Liver (tissue), 9 donors: ENCODE data around the gene MGAT4A. TPM values are rescaled to one million over a fixed set of nuclear protein-coding genes. Genes with fewer than 3 reads are reported as not detected.

Experiments used
- DNase-seq: peaks from one replicate; pipeline ENCODE4 v3.0.0-alpha.2; 2017; ENCODE audit warnings: low spot score
- H3K27ac ChIP-seq, 2 donors: one replicate each; pipeline ENCODE4 v1.7.0; 2013; ENCODE audit warnings: inconsistent platforms in 2 of 2, low read length in 2 of 2, control low read depth in 1 of 2, low read depth in 1 of 2, mild to moderate bottlenecking in 1 of 2
- H3K27me3 ChIP-seq, 4 donors: one replicate each; pipeline versions ENCODE4 v1.6.1 to v1.7.0; 2013; ENCODE audit warnings: low read length in 3 of 4, inconsistent platforms in 1 of 4, mild to moderate bottlenecking in 1 of 4, moderate library complexity in 1 of 4; ENCODE audit not compliant: control insufficient read depth in 4 of 4, insufficient read depth in 4 of 4
- H3K36me3 ChIP-seq, 4 donors: one replicate each; pipeline versions ENCODE4 v1.6.1 to v1.7.0; 2013; ENCODE audit warnings: low read length in 3 of 4, mild to moderate bottlenecking in 3 of 4, low read depth in 1 of 4, moderate library complexity in 1 of 4; ENCODE audit not compliant: control insufficient read depth in 4 of 4, insufficient read depth in 3 of 4
- H3K4me1 ChIP-seq, 4 donors: one replicate each; pipeline versions ENCODE4 v1.6.1 to v1.7.0; 2013; ENCODE audit warnings: low read length in 3 of 4, mild to moderate bottlenecking in 3 of 4, moderate library complexity in 1 of 4; ENCODE audit not compliant: control insufficient read depth in 4 of 4, insufficient read depth in 4 of 4
- H3K4me3 ChIP-seq, 3 donors: one replicate each; pipeline versions ENCODE4 v1.6.1 to v1.7.0; 2013; ENCODE audit warnings: low read length in 3 of 3, control low read depth in 1 of 3, low read depth in 1 of 3, mild to moderate bottlenecking in 1 of 3
- H3K9ac ChIP-seq, 2 donors: one replicate each; pipeline ENCODE4 v1.7.0; 2013; ENCODE audit warnings: low read length in 2 of 2, mild to moderate bottlenecking in 2 of 2, moderate library complexity in 2 of 2, control low read depth in 1 of 2, low read depth in 1 of 2
- H3K9me3 ChIP-seq, 4 donors: one replicate each; pipeline versions ENCODE4 v1.6.1 to v1.7.0; 2013; ENCODE audit warnings: low read length in 3 of 4; ENCODE audit not compliant: control insufficient read depth in 4 of 4
- ATF3 ChIP-seq: IDR thresholded peaks from 2 replicates; pipeline ENCODE4 v1.6.1; 2016; ENCODE audit warnings: antibody characterized with exemption
- CTCF ChIP-seq: fragments of 150-350 bp; IDR thresholded peaks from 2 replicates; pipeline ENCODE4 v1.5.1; 2017; ENCODE audit warnings: improper control_type of control experiment, low read depth, low read length; ENCODE audit not compliant: missing input control
- EGR1 ChIP-seq, 2 donors: IDR thresholded peaks; 2 replicates each; pipeline ENCODE4 v1.6.1; 2016 to 2018; ENCODE audit warnings: antibody characterized with exemption in 2 of 2, low read depth in 2 of 2
- FOXA1 ChIP-seq: IDR thresholded peaks from 2 replicates; pipeline ENCODE4 v1.6.1; 2016; ENCODE audit warnings: antibody characterized with exemption
- GABPA ChIP-seq, 2 donors: IDR thresholded peaks in 1 of 2; conservative IDR thresholded peaks in 1 of 2; 2 replicates each; pipeline ENCODE4 v1.6.1; 2016; ENCODE audit warnings: antibody characterized with exemption in 2 of 2, mild to moderate bottlenecking in 1 of 2, moderate library complexity in 1 of 2
- HNF4A ChIP-seq, 2 donors: conservative IDR thresholded peaks; 2 replicates each; pipeline ENCODE4 v1.6.1; 2016; ENCODE audit warnings: antibody characterized with exemption in 2 of 2, mild to moderate bottlenecking in 2 of 2
- HNF4G ChIP-seq: IDR thresholded peaks from 2 replicates; pipeline ENCODE4 v1.6.1; 2016; ENCODE audit warnings: antibody characterized with exemption
- JUND ChIP-seq, 2 donors: IDR thresholded peaks; 2 replicates each; pipeline ENCODE4 v1.6.1; 2016; ENCODE audit warnings: antibody characterized with exemption in 2 of 2
- NR2F2 ChIP-seq: IDR thresholded peaks from 2 replicates; pipeline ENCODE4 v1.6.1; 2016; ENCODE audit warnings: antibody characterized with exemption
- RAD21 ChIP-seq, 2 donors: IDR thresholded peaks; 2 replicates each; pipeline ENCODE4 v1.6.1; 2016; ENCODE audit warnings: antibody characterized with exemption in 2 of 2, mild to moderate bottlenecking in 2 of 2
- REST ChIP-seq: IDR thresholded peaks from 2 replicates; pipeline ENCODE4 v1.6.1; 2016; ENCODE audit warnings: antibody characterized with exemption, mild to moderate bottlenecking
- RXRA ChIP-seq, 2 donors: IDR thresholded peaks; 2 replicates each; pipeline ENCODE4 v1.6.1; 2017 to 2018; ENCODE audit warnings: antibody characterized with exemption in 2 of 2, mild to moderate bottlenecking in 1 of 2
- SP1 ChIP-seq: IDR thresholded peaks from 2 replicates; pipeline ENCODE4 v1.6.1; 2018; ENCODE audit warnings: antibody characterized with exemption, mild to moderate bottlenecking
- TAF1 ChIP-seq: conservative IDR thresholded peaks from 2 replicates; pipeline ENCODE4 v1.6.1; 2016; ENCODE audit warnings: antibody characterized with exemption, mild to moderate bottlenecking
- YY1 ChIP-seq: IDR thresholded peaks from 2 replicates; pipeline ENCODE4 v1.6.1; 2016; ENCODE audit warnings: antibody characterized with exemption, mild to moderate bottlenecking
- ZBTB33 ChIP-seq: IDR thresholded peaks from 2 replicates; pipeline ENCODE4 v1.6.1; 2016; ENCODE audit warnings: antibody characterized with exemption
- WGBS: extraction: QIAGEN DNeasy Blood & Tissue Kit; methylation state at CpG from one replicate; pipeline ENCODE4 v1.1.7; 2013; 5-methylcytosine and 5-hydroxymethylcytosine counted together
- polyA plus RNA-seq, 2 donors: library from polyadenylated mRNA; stranded (reverse) in 1 of 2; unstranded in 1 of 2; fragments of 200-250 nt in 1 of 2; fragments of >200 nt in 1 of 2; fragmentation: Nextera tagmentation in 1 of 2; extraction: Ambion mirVana in 1 of 2; gene quantifications; one replicate each; pipeline versions ENCODE4 v1.2.1 to v1.2.3, GENCODE V29; 2013 to 2015
- total RNA-seq, 2 donors: library from RNA; depleted of rRNA; stranded (reverse); fragments of >200 nt; gene quantifications; one replicate each; pipeline ENCODE4 v1.2.3, GENCODE V29; 2014
- TF ChIP-seq, protein P1 (sequence below): IDR thresholded peaks from 2 replicates; pipeline ENCODE4 v1.6.1; 2016; ENCODE audit warnings: antibody characterized with exemption
- donor health status: healthy.
- donor health status: healthy.
- donor health status: healthy.
- donor health status: healthy.
- donor health status: healthy.

The MGAT4A gene
- total and polyA plus RNA-seq, 4 donors, result 2.7 to 17.3 (median 5.4) TPM

- Histone ChIP-seq H3K9ac (no peak overlapping the region), H3K4me3 (no peak overlapping the region), H3K27me3 (no peaks in the 10 kb centered on the region), H3K4me1 (peaks cover 0 to under 1% (median 0%) of the 10 kb centered on the region in 4 donors), H3K9me3 (no peaks in the 10 kb centered on the region), H3K27ac (no peak overlapping the region), H3K36me3 (peaks cover 0 to 3% (median 0%) of the 10 kb centered on the region in 4 donors)
- no peak for DNase-seq
- TF ChIP-seq CTCF, result no peak
- TF ChIP-seq, protein P1, sequence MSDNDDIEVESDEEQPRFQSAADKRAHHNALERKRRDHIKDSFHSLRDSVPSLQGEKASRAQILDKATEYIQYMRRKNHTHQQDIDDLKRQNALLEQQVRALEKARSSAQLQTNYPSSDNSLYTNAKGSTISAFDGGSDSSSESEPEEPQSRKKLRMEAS, result no peak
- no peak for TF ChIP-seq HNF4A (conservative IDR thresholded peaks at IDR 0.05)
- TF ChIP-seq RAD21 (IDR thresholded peaks at IDR 0.05), result no peak
- no peak for TF ChIP-seq RXRA (IDR thresholded peaks at IDR 0.05)
- TF ChIP-seq HNF4G, result no peak
- no peak for TF ChIP-seq ATF3
- TF ChIP-seq SP1, result no peak
- no peak for TF ChIP-seq TAF1
- TF ChIP-seq FOXA1, result no peak
- no peak for TF ChIP-seq YY1
- TF ChIP-seq EGR1 (IDR thresholded peaks at IDR 0.05; ENCODE audit: low read depth in 2 of 2), result no peak
- WGBS, result 97% methylated on average over 4 of the region's 4 CpGs
These were observed 141.4 kb downstream of the MGAT4A start for GRCh38 chr2:98589489-98589888.

DNA sequence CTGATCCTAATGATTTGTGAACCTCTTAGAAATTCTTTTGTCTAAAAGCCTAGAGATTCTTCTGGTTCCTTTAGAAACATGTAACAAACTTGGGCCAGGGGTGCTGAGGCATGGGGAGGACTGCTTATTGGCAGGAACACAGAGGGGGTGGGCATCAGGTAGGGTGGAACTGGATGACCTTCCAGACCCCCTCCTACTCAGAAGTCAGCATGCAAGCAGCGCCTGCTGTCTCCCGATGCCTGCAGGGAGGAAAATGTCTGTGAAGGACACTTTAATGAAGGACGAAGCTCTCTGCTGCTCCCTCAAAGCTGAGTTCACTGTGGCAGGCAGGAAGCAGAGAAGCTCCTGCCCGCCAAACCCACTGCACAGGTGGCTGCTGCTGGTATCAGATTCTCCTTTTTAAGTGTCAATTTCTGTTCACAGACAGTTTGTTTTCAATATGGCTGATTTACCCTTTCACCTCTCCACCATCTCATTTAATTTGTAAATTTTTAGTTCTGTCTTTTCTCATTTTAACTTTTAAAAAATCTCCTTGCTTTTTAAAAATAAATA lies 142.0 kb downstream of the MGAT4A start:
- Histone ChIP-seq H3K36me3 (peaks cover 0 to 3% (median 0%) of the 10 kb centered on the region in 4 donors), H3K9me3 (no peaks in the 10 kb centered on the region), H3K4me3 (no peak overlapping the region), H3K27me3 (no peaks in the 10 kb centered on the region), H3K27ac (no peak overlapping the region), H3K9ac (no peak overlapping the region), H3K4me1 (peaks cover 0 to 5% (median 2%) of the 10 kb centered on the region in 4 donors)
- WGBS, result 89% methylated on average over 4 of the region's 4 CpGs
- no peak for DNase-seq
- TF ChIP-seq YY1 (no peak), RXRA (IDR thresholded peaks at IDR 0.05) (no peak), HNF4G (no peak), REST (no peak), SP1 (no peak), NR2F2 (no peak), FOXA1 (no peak), GABPA (IDR thresholded peaks at IDR 0.05 in 1 of 2, conservative IDR thresholded peaks at IDR 0.05 in 1 of 2) (no peak), JUND (IDR thresholded peaks at IDR 0.05) (no peak), ZBTB33 (no peak), CTCF (no peak)
- TF ChIP-seq, protein P1, result no peak
